Right renal cortex interstitium (tissue), 3 donors: ENCODE measurements around the gene SENP6. TPM values are rescaled to one million over a fixed set of nuclear protein-coding genes. Genes with fewer than 3 reads are reported as not detected.
"Not testable (repeated sequence)": the region's sequence is repeated elsewhere in the genome, so short reads cannot be mapped to it uniquely, and the experiment has no call there.

Experiments used
- DNase-seq, 3 donors: peaks; one replicate each; pipeline ENCODE4 v3.0.0-alpha.2; 2013; ENCODE audit warnings: low read depth in 3 of 3, low spot score in 2 of 3
- polyA plus RNA-seq, 3 donors: library from polyadenylated mRNA; unstranded; fragments of 120-200 nt; gene quantifications; one replicate each; pipeline ENCODE4 v1.2.1, GENCODE V29; 2013; ENCODE audit not compliant: insufficient read length in 3 of 3

The SENP6 gene
- polyA plus RNA-seq: 100 to 1,000 TPM; 131 to 166 (median 145) TPM

- DNase-seq: peak; percentile 70 to 77 (median 70)
These were observed at the start of gene SENP6 for GRCh38 chr6:75601304-75602245. Gene SENP6 (plus strand): TSS chr6:75601880. CDS start chr6:75602525, 645 bp downstream.

- no peak for DNase-seq
These were observed 45.4 kb upstream of the SENP6 start for GRCh38 chr6:75556240-75556639.

GRCh38 chr6:75557068-75557467, 44.6 kb upstream of the SENP6 start:
- no peak for DNase-seq

GRCh38 chr6:75563032-75563431, 38.6 kb upstream of the SENP6 start:
- DNase-seq: no peak

- no peak for DNase-seq
These were observed 35.4 kb upstream of the SENP6 start for GRCh38 chr6:75566137-75566767.

GRCh38 chr6:75568100-75568499, 33.6 kb upstream of the SENP6 start:
- no peak for DNase-seq

- DNase-seq: no peak
These were observed 32.7 kb upstream of the SENP6 start for GRCh38 chr6:75568965-75569364.

- DNase-seq: not testable (repeated sequence)
These were observed 31.0 kb upstream of the SENP6 start for GRCh38 chr6:75570671-75571070.

- no peak for DNase-seq
These were observed 29.6 kb upstream of the SENP6 start for GRCh38 chr6:75572072-75572471.

GRCh38 chr6:75579951-75580350, 21.7 kb upstream of the SENP6 start:
- DNase-seq: no peak

- no peak for DNase-seq
These were observed 20.4 kb upstream of the SENP6 start for GRCh38 chr6:75581231-75581630.

- not testable (repeated sequence) for DNase-seq
These were observed 17.1 kb upstream of the SENP6 start for GRCh38 chr6:75584552-75584951.

- DNase-seq: no peak
These were observed 12.7 kb upstream of the SENP6 start for GRCh38 chr6:75588948-75589347.

GRCh38 chr6:75590370-75590769, 11.3 kb upstream of the SENP6 start:
- no peak for DNase-seq

GRCh38 chr6:75596380-75596779, 5.3 kb upstream of the SENP6 start:
- not testable (repeated sequence) for DNase-seq

GRCh38 chr6:75600768-75601167, 912 bp upstream of the SENP6 start:
- DNase-seq: peak in 1 of 3 donors; percentile 13

GRCh38 chr6:75602246-75603105, 796 bp downstream of the SENP6 start:
- peak in 2 of 3 donors; percentile 36 to 57 for DNase-seq

GRCh38 chr6:75603106-75603420, 1.4 kb downstream of the SENP6 start:
- peak in 1 of 3 donors; percentile 26 for DNase-seq

- DNase-seq: no peak
These were observed 2.6 kb downstream of the SENP6 start for GRCh38 chr6:75604294-75604693.

- no peak for DNase-seq
These were observed 4.0 kb downstream of the SENP6 start for GRCh38 chr6:75605635-75606034.

GRCh38 chr6:75608304-75608703, 6.6 kb downstream of the SENP6 start:
- no peak for DNase-seq
